HFF-Myc (cell line): ENCODE data around the gene SAMHD1.
"Not testable (repeated sequence)": the region's sequence is repeated elsewhere in the genome, so short reads cannot be mapped to it uniquely, and the experiment has no call there.

Experiments used
- DNase-seq: peaks from one replicate; pipeline ENCODE4 v3.0.0-alpha.2; 2011; ENCODE audit warnings: low read depth; ENCODE audit errors: extremely low read depth
- H3K4me3 ChIP-seq: replicated peaks from 2 replicates; pipeline ENCODE4 v1.5.1; 2011; ENCODE audit warnings: low read depth, mild to moderate bottlenecking, control low read depth, low read length
- CTCF ChIP-seq: IDR thresholded peaks from 2 replicates; pipeline ENCODE4 v1.5.1; 2012; ENCODE audit warnings: mild to moderate bottlenecking, low read depth, low read length, control low read depth; ENCODE audit errors: missing control alignments

Gene SAMHD1

DNA sequence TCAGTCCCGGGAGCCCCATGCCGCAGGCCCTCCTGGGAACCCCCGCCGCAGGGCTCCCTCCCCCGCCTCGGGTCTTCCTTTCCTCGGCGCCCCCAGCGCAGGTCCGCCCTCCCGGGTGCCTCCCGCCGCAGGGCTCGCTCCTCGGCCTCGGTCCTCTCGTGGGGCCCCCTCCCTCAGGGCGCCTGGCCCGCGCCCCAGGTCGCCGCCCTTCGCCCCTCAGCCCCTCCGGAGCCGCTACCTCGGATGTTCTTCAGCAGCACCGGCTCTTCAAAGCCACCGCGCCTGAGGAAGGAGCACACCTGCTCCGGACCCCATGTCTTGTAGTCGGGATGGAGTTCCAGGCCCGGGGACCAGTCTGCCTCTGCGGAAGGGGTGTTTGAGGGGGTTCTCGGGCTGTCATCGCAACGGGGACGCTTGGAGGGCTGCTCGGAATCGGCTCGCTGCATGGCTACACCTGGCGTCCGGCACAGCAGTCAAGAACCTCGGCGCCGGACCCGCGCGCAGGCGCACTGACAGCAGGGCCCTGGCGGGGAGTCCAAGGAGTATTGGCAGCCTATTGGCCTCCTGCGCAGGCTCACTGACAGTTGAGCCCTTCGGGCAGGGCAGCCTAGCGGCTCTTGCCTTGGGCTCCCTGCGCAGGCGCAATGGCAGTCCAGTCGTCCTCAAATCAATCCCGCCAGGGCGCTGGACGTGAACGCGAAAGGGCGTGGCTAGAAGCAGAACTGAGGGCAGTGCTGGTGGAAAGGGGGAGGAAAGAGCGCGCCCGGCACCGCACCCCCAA is at the start of gene SAMHD1:
TSS of gene SAMHD1 (minus strand) at position 511 of the 781 bp plus-strand sequence. CDS start at position 446, 65 bp downstream.
- H3K4me3 ChIP-seq = peak within 1 kb of the TSS; percentile 98
- DNase-seq = peak; percentile 90
- no peak for TF ChIP-seq CTCF

DNA sequence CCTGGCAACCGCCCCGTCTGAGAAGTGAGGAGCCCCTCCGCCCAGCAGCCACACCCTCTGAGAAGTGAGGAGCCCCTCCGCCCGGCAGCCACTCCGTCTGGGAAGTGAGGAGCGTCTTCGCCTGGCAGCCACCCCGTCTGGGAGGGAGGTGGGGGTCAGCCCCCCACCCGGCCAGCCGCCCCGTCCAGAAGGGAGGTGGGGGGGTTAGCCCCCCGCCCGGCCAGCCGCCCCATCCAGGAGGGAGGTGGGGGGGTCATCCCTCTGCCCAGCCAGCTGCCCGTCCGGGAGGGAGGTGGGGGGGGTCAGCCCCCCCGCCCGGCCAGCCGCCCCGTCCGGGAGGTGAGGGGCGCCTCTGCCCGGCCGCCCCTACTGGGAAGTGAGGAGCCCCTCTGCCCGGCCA is 48.7 kb upstream of the SAMHD1 start:
- not testable (repeated sequence) for H3K4me3 ChIP-seq, DNase-seq

- H3K4me3 ChIP-seq = no peak overlapping the region
- DNase-seq = no peak
- no peak for TF ChIP-seq CTCF
Measured at GRCh38 chr20:36998652-36999051, 47.1 kb upstream of the SAMHD1 start.

GRCh38 chr20:36997121-36997520 is 45.6 kb upstream of the SAMHD1 start:
- no peak overlapping the region for H3K4me3 ChIP-seq
- no peak for TF ChIP-seq CTCF
- DNase-seq = no peak

DNA sequence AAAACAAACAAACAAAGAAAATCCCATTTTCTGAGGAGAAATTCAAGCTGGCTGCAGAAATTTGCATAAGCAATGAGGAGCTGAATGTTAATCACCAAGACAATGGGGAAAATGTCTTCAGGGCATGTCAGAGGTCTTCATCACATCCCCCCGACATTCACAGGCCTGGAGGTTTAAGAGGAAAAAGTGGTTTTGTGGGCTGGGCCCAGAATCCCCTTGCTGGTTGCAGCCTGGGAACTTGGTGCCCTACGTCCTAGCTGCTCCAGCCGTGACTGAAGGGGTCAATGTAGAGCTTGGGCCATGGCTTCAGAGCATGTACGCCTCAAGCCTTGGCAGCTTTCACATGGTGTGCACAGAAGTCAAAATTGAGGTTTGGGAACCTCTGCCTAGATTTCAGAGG is 42.7 kb upstream of the SAMHD1 start:
- not testable (repeated sequence) for H3K4me3 ChIP-seq, DNase-seq

DNA sequence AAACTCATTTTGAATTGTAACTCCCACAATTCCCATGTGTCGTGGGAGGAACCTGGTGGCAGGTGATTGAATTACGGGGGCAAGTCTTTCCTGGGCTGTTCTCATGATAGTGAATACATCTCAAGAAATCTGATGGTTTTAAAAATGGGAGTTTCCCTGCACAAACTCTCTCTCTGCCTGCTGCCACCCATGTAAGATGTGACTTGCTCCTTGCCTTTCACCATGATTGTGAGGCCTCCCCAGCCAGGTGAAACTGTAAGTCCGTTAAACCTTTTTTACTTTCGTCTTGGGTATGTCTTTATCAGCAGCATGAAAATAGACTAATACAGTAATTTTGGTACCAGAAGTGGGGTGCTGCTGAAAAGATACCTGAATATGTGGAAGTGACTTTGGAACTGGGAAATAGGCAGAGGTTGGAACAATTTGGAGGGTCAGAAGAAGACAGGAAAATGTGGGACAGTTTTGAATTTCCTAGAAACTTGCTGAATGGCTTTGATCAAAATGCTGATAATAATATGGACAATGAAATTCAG is 41.4 kb upstream of the SAMHD1 start:
- no peak overlapping the region for H3K4me3 ChIP-seq
- DNase-seq = no peak
- no peak for TF ChIP-seq CTCF

GRCh38 chr20:36991703-36992102 is 40.2 kb upstream of the SAMHD1 start:
- no peak for DNase-seq
- TF ChIP-seq CTCF = no peak
- H3K4me3 ChIP-seq = no peak overlapping the region

- DNase-seq = no peak
- no peak overlapping the region for H3K4me3 ChIP-seq
- no peak for TF ChIP-seq CTCF
Measured at GRCh38 chr20:36989797-36990196, 38.3 kb upstream of the SAMHD1 start.
